ENCODE measurements around the gene LCLAT1.

The LCLAT1 gene

DNA sequence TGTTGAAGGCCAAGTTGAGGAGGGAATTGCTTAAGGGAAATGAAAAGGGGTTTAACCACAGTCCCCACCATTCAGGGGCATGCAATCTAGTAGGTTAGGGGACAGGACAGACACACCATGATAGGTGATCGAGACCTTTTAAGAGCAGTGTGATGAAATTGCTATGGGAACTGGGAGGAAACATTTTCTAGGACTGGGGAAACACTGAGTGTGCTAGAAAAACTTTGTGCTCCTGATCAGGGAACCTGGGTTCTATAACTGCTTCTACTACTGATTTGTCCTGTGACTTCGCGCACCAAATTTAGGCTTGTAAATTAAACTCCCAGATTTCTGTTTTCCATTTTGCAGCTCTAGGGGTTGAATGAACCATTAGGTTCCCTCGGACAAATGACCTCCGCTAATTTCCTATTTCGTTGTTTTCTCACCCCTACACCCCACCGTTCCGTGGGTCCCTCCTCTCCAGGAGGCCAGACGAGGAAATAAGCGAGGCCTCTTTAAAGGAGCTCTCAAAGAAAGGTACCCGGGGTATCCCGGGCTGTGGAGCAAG is 371 bp upstream of the LCLAT1 start:
- H3K27ac ChIP-seq = peak overlapping the region; percentile 75
- TF ChIP-seq CTCF (conservative IDR thresholded peaks at IDR 0.05) = no peak

GRCh38 chr2:30448308-30448707 is 1.3 kb downstream of the LCLAT1 start:
- no peak overlapping the region; the same call in 1 of the 2 replicates for H3K27ac ChIP-seq
- no peak for TF ChIP-seq CTCF (conservative IDR thresholded peaks at IDR 0.05)

GRCh38 chr2:30448866-30449265 is 1.8 kb downstream of the LCLAT1 start:
- no peak for TF ChIP-seq CTCF (conservative IDR thresholded peaks at IDR 0.05)
- H3K27ac ChIP-seq = peak overlapping the region; percentile 37; the same call in 1 of the 2 replicates

DNA sequence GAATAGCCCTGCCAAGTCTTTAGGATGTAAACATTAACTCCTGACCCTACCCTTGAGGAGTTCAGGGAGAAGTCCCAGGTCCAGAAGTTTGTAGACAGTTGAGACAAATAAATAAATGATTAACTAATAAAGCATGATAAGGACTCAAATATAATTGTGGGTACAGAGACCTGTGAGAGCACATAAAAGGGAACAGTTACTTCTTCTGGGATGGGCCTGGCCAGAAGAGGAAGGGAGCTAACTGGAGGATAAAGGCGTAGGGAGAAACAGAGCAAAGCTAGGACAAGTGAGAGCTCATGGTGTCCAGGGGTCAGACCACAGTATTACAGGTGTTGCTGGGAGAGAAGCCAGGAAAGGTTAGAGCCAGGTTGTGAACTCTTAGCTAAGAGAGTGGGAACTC is 3.0 kb downstream of the LCLAT1 start:
- TF ChIP-seq CTCF (conservative IDR thresholded peaks at IDR 0.05) = no peak
- peak overlapping the region; percentile 37 for H3K27ac ChIP-seq

DNA sequence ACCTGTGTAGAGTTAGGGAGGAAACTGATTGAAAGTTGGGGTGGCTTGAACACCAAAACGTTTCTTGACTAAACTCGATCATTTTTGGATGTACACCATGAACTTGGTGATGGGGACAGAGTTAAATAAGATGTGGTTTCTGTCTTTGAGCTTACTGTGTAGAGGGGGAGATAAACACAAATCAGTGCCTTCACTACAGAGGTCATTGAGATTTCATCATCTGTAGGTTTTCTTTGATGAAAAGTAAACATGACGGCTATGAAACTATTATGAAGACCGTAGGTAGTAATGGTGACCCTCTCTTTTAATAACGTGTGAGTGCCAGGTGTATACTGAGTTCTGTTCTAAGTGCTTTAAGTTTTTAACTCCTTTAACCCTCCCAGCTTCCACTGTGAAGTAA is 6.5 kb downstream of the LCLAT1 start:
- no peak overlapping the region for H3K27ac ChIP-seq
- TF ChIP-seq CTCF (conservative IDR thresholded peaks at IDR 0.05) = no peak

DNA sequence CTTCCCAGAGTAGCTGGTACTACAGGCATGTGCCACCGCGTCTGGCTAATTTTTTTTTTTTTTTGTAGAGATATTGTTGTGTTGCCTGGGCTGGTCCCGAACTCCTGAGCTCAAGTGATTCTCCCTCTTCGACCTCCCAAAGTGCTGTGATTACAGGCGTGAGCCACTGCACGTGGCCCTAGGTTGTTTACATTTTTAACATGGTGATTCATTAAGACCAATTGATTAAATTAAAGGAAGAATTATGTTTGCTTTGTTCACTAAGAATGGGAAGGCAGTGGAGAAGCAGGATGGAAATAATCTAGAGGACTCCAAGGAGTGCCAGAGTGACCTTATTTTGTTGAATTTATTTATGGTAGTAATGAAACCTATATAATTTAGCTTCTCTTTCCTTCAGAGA is 7.5 kb downstream of the LCLAT1 start:
- peak overlapping the region; percentile 38; the same call in 1 of the 2 replicates for H3K27ac ChIP-seq

DNA sequence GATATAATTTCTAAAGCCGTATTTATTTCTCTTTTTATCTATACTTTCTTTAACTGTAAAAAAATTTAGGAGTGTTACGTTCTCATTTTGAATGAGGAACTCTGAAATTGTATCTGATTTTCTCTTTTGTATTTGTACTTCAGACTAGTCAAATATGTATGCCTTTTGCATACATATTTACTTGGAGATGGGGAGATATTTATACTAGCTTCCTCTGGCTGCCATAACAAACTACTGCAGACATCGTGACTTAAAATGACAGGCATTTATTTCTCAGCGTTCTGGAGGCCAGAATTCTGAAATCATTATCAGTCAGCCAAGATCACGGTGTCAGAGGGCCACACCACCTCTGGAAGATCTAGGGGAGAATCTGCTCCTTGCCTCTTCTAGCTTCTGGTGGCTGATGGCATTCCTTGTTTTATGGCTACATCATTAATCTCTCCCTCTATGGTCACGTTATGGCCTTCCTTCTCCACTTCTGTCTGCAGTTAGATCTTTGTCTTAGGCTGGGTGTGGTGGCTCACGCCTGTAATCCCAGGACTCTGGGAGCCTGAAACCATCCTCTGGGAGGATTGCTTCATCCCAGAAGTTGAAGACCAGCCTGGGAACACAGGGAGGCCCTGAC is 8.2 kb downstream of the LCLAT1 start:
- TF ChIP-seq CTCF (conservative IDR thresholded peaks at IDR 0.05) = no peak
- peak overlapping the region; percentile 38; the same call in 1 of the 2 replicates for H3K27ac ChIP-seq

More for the DNA sequence above, 7.5 kb downstream of the LCLAT1 start:
- TF ChIP-seq CTCF (conservative IDR thresholded peaks at IDR 0.05) = no peak
